H9 (cell line): Measurements from ENCODE around the gene NRXN3. TPM values are rescaled to one million over a fixed set of nuclear protein-coding genes. Genes with fewer than 3 reads are reported as not detected.

ENCODE experiments used
- DNase-seq: peaks from one replicate; pipeline ENCODE4 v3.0.0-alpha.2; 2017
- H2AFZ ChIP-seq: one replicate; pipeline ENCODE4 v1.6.1; 2013; ENCODE audit warnings: mild to moderate bottlenecking, low read length, control low read depth, moderate library complexity
- H2AK5ac ChIP-seq: 2 replicates; pipeline ENCODE4 v1.6.1; 2013; ENCODE audit warnings: low read length, control low read depth, mixed read lengths; ENCODE audit not compliant: insufficient read length
- H2BK120ac ChIP-seq: one replicate; pipeline ENCODE4 v1.6.1; 2013; ENCODE audit warnings: low read depth, mild to moderate bottlenecking, low read length, control low read depth, inconsistent platforms; ENCODE audit not compliant: poor library complexity, severe bottlenecking
- H2BK12ac ChIP-seq: 2 replicates; pipeline ENCODE4 v1.6.1; 2013; ENCODE audit warnings: low read length, control low read depth, mixed read lengths, low read depth; ENCODE audit not compliant: insufficient read length
- H2BK15ac ChIP-seq: 2 replicates; pipeline ENCODE4 v1.6.1; 2013; ENCODE audit warnings: low read depth, low read length, control low read depth
- H2BK20ac ChIP-seq: one replicate; pipeline ENCODE4 v1.6.1; 2013; ENCODE audit warnings: low read depth, mild to moderate bottlenecking, low read length, control low read depth, inconsistent platforms; ENCODE audit not compliant: poor library complexity, severe bottlenecking
- H2BK5ac ChIP-seq: 2 replicates; pipeline ENCODE4 v1.6.1; 2013; ENCODE audit warnings: low read length, control low read depth, mixed read lengths; ENCODE audit not compliant: insufficient read length
- H3K14ac ChIP-seq: 2 replicates; pipeline ENCODE4 v1.6.1; 2013; ENCODE audit warnings: low read length, control low read depth; ENCODE audit not compliant: insufficient read depth
- H3K18ac ChIP-seq: 2 replicates; pipeline ENCODE4 v1.6.1; 2013; ENCODE audit warnings: low read depth, mild to moderate bottlenecking, mixed read lengths, low read length, control low read depth; ENCODE audit not compliant: insufficient read length
- H3K23ac ChIP-seq: 2 replicates; pipeline ENCODE4 v1.6.1; 2013; ENCODE audit warnings: low read length, control low read depth, mixed read lengths, low read depth; ENCODE audit not compliant: insufficient read length
- H3K23me2 ChIP-seq: 2 replicates; pipeline ENCODE4 v1.6.1; 2013; ENCODE audit warnings: low read depth, mild to moderate bottlenecking, mixed read lengths, low read length, control low read depth; ENCODE audit not compliant: insufficient read length, poor library complexity, severe bottlenecking
- H3K27ac ChIP-seq: 2 replicates; pipeline ENCODE4 v1.5.1; 2013; ENCODE audit warnings: low read length, control low read depth, mixed read lengths, low read depth; ENCODE audit not compliant: insufficient read length
- H3K27me3 ChIP-seq: 2 replicates; pipeline ENCODE4 v1.6.1; 2013; ENCODE audit warnings: low read length, control low read depth, inconsistent platforms; ENCODE audit not compliant: insufficient read depth
- H3K4ac ChIP-seq: 2 replicates; pipeline ENCODE4 v1.6.1; 2013; ENCODE audit warnings: low read depth, mild to moderate bottlenecking, control low read depth, inconsistent platforms, low read length, moderate library complexity
- H3K4me1 ChIP-seq: 2 replicates; pipeline ENCODE4 v1.6.1; 2013; ENCODE audit warnings: low read length, control low read depth, inconsistent platforms; ENCODE audit not compliant: insufficient read depth
- H3K4me2 ChIP-seq: 2 replicates; pipeline ENCODE4 v1.6.1; 2013; ENCODE audit warnings: low read length, control low read depth, mixed read lengths; ENCODE audit not compliant: insufficient read length, insufficient read depth
- H3K56ac ChIP-seq: 2 replicates; pipeline ENCODE4 v1.6.1; 2013; ENCODE audit warnings: low read depth, mild to moderate bottlenecking, mixed read lengths, low read length, control low read depth; ENCODE audit not compliant: insufficient read length
- H3K79me1 ChIP-seq: 2 replicates; pipeline ENCODE4 v1.6.1; 2013; ENCODE audit warnings: low read depth, mild to moderate bottlenecking, moderate library complexity, low read length, control low read depth, inconsistent platforms; ENCODE audit not compliant: insufficient read depth, poor library complexity, severe bottlenecking
- H3K79me2 ChIP-seq: 2 replicates; pipeline ENCODE4 v1.6.1; 2013; ENCODE audit warnings: low read length, control low read depth, inconsistent platforms; ENCODE audit not compliant: insufficient read depth
- H3K9ac ChIP-seq: 2 replicates; pipeline ENCODE4 v1.6.1; 2013; ENCODE audit warnings: low read length, control low read depth, mixed read lengths; ENCODE audit not compliant: insufficient read length; ENCODE audit errors: extremely low read depth
- H3K9me3 ChIP-seq: one replicate; pipeline ENCODE4 v1.6.1; 2013; ENCODE audit warnings: low read depth, low read length, inconsistent platforms; ENCODE audit not compliant: control insufficient read depth
- H3T11ph ChIP-seq: one replicate; pipeline ENCODE4 v1.6.1; 2013; ENCODE audit warnings: mild to moderate bottlenecking, low read length, control low read depth, inconsistent platforms
- H4K20me1 ChIP-seq: one replicate; pipeline ENCODE4 v1.6.1; 2013; ENCODE audit not compliant: control insufficient read depth, insufficient read length, insufficient read depth
- H4K5ac ChIP-seq: 2 replicates; pipeline ENCODE4 v1.6.1; 2013; ENCODE audit warnings: low read depth, mild to moderate bottlenecking, mixed read lengths, low read length, control low read depth; ENCODE audit not compliant: insufficient read length
- H4K8ac ChIP-seq: replicated peaks from 2 replicates; pipeline ENCODE4 v1.6.1; 2013; ENCODE audit warnings: low read length, control low read depth, mixed read lengths, low read depth; ENCODE audit not compliant: insufficient read length
- H4K91ac ChIP-seq: 2 replicates; pipeline ENCODE4 v1.6.1; 2013; ENCODE audit warnings: low read depth, mild to moderate bottlenecking, moderate library complexity, mixed read lengths, low read length, control low read depth; ENCODE audit not compliant: insufficient read length
- H3K27ac Mint-ChIP-seq, 3 experiments: 2 replicates in 2 of 3; 3 replicates in 1 of 3; pipeline ENCODE4 v1.8.0; 2020 to 2021; ENCODE audit warnings: mixed read lengths in 3 of 3, mild to moderate bottlenecking in 1 of 3, moderate library complexity in 1 of 3
- H3K27me3 Mint-ChIP-seq: 2 replicates; pipeline ENCODE4 v1.8.0; 2021; ENCODE audit warnings: low read depth, mild to moderate bottlenecking, moderate library complexity, mixed read lengths
- H3K36me3 Mint-ChIP-seq, 3 experiments: 2 replicates in 2 of 3; 3 replicates in 1 of 3; pipeline ENCODE4 v1.8.0; 2020 to 2021; ENCODE audit warnings: low read depth in 3 of 3, mixed read lengths in 3 of 3; ENCODE audit not compliant: insufficient read depth in 1 of 3
- H3K4me1 Mint-ChIP-seq, 2 experiments: 2 replicates each; pipeline ENCODE4 v1.8.0; 2020; ENCODE audit warnings: mixed read lengths in 2 of 2
- H3K4me3 Mint-ChIP-seq, 2 experiments: 2 replicates in 1 of 2; 3 replicates in 1 of 2; pipeline ENCODE4 v1.8.0; 2020 to 2021; ENCODE audit warnings: mild to moderate bottlenecking in 2 of 2, mixed read lengths in 2 of 2, moderate library complexity in 1 of 2
- H3K9me3 Mint-ChIP-seq, 2 experiments: 2 replicates in 1 of 2; 3 replicates in 1 of 2; pipeline ENCODE4 v1.8.0; 2020; ENCODE audit warnings: mild to moderate bottlenecking in 2 of 2, mixed read lengths in 2 of 2, moderate library complexity in 1 of 2
- CTCF ChIP-seq: fragments of 200-600 bp; sonication (generic); conservative IDR thresholded peaks from 3 replicates; pipeline ENCODE4 v1.8.0; 2021; ENCODE audit warnings: antibody characterized with exemption, mild to moderate bottlenecking
- WGBS: extraction: QIAGEN DNeasy Blood & Tissue Kit; methylation state at CpG from one replicate; pipeline ENCODE4 v1.1.7; 2013; ENCODE audit warnings: missing lambda C conversion rate, low lambda C conversion rate, mixed read lengths; ENCODE audit not compliant: insufficient read length; ENCODE audit errors: extremely low coverage; 5-methylcytosine and 5-hydroxymethylcytosine counted together
- total RNA-seq: library from RNA; stranded (reverse); gene quantifications from 2 replicates; pipeline ENCODE4 v1.2.1, GENCODE V29; 2021

The NRXN3 gene
- total RNA-seq, 1 experiment from 2014 or later = 1.8 TPM

- H3K4ac ChIP-seq = no peak overlapping the region
- Mint-ChIP-seq H3K27me3 (no peaks in the 10 kb centered on the region), H3K9me3 (no peaks in the 10 kb centered on the region), H3K27ac (no peak overlapping the region), H3K4me1 (peaks cover 0 to 3% of the 10 kb centered on the region in 2 experiments; a peak in 1 of 4 replicates), H3K4me3 (no peak overlapping the region), H3K36me3 (no peaks in the 10 kb centered on the region)
- no peaks in the 10 kb centered on the region; the same call in 1 of the 2 replicates for H3K4me1 ChIP-seq
- H4K8ac ChIP-seq = no peak overlapping the region
- H2BK5ac ChIP-seq = no peak overlapping the region
- H2BK20ac ChIP-seq = no peak overlapping the region
- no peaks in the 10 kb centered on the region for H3K79me2 ChIP-seq
- H3K27me3 ChIP-seq = no peaks in the 10 kb centered on the region
- no peak overlapping the region for H3K9ac ChIP-seq
- H3K23ac ChIP-seq = no peak overlapping the region
- no peak overlapping the region for H3K18ac ChIP-seq
- TF ChIP-seq CTCF = no peak
- H3K4me2 ChIP-seq = no peak overlapping the region
- no peaks in the 10 kb centered on the region for H3K79me1 ChIP-seq
- no peak overlapping the region for H3K27ac ChIP-seq
- H3K14ac ChIP-seq = no peak overlapping the region
- H2AFZ ChIP-seq = no peak overlapping the region
- no peak overlapping the region for H3K56ac ChIP-seq
- H3T11ph ChIP-seq = no peak overlapping the region
- H4K91ac ChIP-seq = no peak overlapping the region
- no peak overlapping the region for H4K5ac ChIP-seq
- no peak overlapping the region for H2BK15ac ChIP-seq
- H2BK12ac ChIP-seq = no peak overlapping the region
- no peaks in the 10 kb centered on the region for H3K23me2 ChIP-seq
- H3K9me3 ChIP-seq = no peaks in the 10 kb centered on the region
- WGBS = no CpG with 5 or more reads among the region's 3 CpGs
- H4K20me1 ChIP-seq = no peaks in the 10 kb centered on the region
- H2BK120ac ChIP-seq = no peak overlapping the region
- H2AK5ac ChIP-seq = no peak overlapping the region
- no peak for DNase-seq
Measured at GRCh38 chr14:79201564-79202207, 1031.5 kb downstream of the NRXN3 start.
